Forelimb muscle (tissue), 1 donor: Measurements from ENCODE around the gene ITGB1. TPM values are rescaled to one million over a fixed set of nuclear protein-coding genes. Genes with fewer than 3 reads are reported as not detected.
"Not testable (repeated sequence)": the region's sequence is repeated elsewhere in the genome, so short reads cannot be mapped to it uniquely, and the experiment has no call there.

Experiments
- DNase-seq: peaks from one replicate; pipeline ENCODE4 v3.0.0-alpha.2; 2013; ENCODE audit warnings: low read depth
- polyA plus RNA-seq: library from polyadenylated mRNA; unstranded; fragments of 120-200 nt; gene quantifications from one replicate; pipeline ENCODE4 v1.2.1, GENCODE V29; 2013; ENCODE audit not compliant: insufficient read length

ITGB1 gene
- polyA plus RNA-seq, 1 donor: 364 TPM

- no peak for DNase-seq
These were observed 19.4 kb downstream of the ITGB1 start for GRCh38 chr10:32938554-32939061.

- DNase-seq: no peak
These were observed 20.1 kb downstream of the ITGB1 start for GRCh38 chr10:32937911-32938424.

DNA sequence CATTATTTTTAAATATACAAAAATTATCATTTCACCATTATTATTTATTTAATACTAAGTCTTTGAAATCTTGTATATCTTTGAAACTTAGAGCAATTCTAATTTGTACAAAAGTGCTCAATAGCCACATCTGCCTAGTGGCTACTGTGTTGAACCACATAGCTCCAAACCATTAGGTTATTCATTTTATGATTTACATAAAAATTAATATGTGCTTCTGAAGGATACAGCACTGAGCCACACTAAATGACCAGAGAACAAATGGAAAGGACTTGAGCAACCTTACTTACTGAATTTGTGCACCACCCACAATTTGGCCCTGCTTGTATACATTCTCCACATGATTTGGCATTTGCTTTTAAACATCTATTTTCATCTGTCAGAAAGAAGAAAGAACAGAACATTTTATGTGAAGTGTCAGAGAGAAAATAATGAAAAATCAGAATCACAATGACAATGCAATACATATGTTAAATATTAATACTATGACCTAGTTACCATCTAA is 25.8 kb downstream of the ITGB1 start:
- DNase-seq: no peak

- no peak for DNase-seq
These were observed 26.4 kb downstream of the ITGB1 start for GRCh38 chr10:32931593-32931992.

DNA sequence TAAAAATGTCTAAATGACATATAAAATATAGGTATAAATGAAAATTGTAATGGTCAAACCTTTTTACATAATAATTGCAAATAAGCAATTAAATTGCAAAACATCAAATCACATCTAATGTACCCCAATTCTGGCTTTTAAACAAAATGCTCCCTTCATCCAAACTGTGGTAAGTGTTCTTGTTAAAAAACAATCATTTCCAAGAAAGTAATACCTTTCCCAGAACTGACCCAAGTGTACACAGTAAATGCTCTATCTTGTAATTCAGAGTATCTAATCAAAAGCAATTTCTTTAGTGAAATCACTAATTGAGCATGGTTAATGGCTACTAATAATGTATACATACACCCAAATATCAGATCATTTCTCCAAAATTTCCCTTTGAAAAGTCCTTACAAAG is 28.0 kb downstream of the ITGB1 start:
- no peak for DNase-seq

DNA sequence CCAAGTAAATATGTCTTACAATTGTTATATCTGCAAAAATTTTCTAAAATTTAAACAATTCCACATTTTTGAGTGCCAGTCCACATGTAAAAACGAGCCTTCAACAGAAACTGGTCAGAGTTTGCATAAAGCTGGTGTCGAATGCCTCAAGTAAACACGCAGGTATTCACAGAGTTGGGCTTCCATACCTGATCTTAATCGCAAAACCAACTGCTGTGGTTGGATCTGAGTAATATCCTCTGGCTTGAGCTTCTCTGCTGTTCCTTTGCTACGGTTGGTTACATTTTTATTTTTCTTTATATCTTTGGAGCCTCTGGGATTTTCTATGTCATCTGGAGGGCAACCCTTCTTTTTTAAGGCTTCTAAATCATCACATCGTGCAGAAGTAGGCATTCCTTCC is 28.4 kb downstream of the ITGB1 start:
- no peak for DNase-seq

DNA sequence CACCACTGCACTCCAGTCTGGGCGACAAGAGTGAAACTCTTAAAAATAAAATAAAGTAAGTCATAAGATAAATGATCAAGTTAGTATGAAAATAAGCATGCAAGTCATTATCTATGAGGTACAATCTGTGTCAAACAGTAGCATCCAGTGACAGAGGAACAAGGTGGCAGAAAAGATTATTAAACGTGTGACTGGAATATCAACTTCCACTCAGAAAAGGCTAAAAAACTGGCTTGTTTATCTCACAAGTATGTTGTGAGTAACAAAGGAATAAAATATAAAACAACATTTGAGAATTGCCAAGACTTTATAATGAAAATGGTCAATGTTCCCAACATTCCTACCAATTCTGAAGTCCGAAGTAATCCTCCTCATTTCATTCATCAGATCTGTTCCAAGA is 30.3 kb downstream of the ITGB1 start:
- no peak for DNase-seq

- no peak for DNase-seq
These were observed 34.2 kb downstream of the ITGB1 start for GRCh38 chr10:32923849-32924248.

GRCh38 chr10:32923134-32923533 is 34.9 kb downstream of the ITGB1 start:
- DNase-seq: no peak

DNA sequence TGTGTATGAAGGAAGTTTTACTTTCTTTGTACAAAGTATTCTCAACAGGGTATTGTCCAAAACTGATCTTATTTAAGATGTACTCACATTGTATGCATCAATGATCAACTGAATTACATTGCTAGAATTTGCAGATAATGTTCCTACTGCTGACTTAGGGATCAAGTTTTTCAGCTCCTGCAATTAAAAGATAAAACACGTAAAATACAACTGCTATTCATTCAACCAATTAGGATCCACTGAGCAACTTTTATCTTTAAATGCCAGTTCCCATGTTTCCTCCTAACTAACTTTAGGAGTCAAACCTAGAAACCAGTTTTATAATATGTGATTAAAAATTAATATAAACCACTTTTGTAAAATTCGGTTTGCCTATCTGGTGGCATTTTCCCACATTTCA is 35.9 kb downstream of the ITGB1 start:
- DNase-seq: no peak

DNA sequence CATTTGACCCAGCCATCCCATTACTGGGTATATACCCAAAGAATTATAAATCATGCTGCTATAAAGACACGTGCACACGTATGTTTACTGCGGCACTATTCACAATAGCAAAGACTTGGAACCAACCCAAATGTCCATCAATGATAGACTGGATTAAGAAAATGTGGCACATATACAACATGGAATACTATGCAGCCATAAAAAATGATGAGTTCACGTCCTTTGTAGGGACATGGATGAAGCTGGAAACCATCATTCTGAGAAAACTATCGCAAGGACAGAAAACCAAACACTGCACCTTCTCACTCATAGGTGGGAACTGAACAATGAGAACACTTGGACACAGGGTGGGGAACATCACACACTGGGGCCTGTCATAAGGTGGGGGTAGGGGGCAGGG is 40.2 kb downstream of the ITGB1 start:
- not testable (repeated sequence) for DNase-seq

GRCh38 chr10:32911285-32912016 is 46.6 kb downstream of the ITGB1 start:
- no peak for DNase-seq

GRCh38 chr10:32909970-32910369 is 48.1 kb downstream of the ITGB1 start:
- DNase-seq: not testable (repeated sequence)

- DNase-seq: no peak
These were observed 48.6 kb downstream of the ITGB1 start for GRCh38 chr10:32909456-32909855.

DNA sequence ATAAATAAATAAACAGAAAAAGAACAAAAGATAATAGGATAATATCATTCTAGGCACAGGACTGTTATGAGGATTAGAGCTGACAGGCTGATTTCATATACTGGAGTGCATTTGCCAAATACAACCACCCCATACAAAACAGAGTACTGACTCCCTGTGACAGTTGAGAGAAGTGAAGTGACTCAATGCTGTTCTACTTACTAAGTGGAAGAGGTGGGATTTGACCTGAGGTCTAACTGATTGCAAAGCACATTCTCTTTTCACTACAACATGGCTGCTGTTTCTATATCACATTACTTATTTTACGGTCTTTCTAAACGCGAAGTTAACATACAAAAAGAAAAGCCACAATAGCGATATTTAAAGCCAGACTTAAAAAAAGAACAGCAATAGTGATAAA is 51.4 kb downstream of the ITGB1 start:
- no peak for DNase-seq

DNA sequence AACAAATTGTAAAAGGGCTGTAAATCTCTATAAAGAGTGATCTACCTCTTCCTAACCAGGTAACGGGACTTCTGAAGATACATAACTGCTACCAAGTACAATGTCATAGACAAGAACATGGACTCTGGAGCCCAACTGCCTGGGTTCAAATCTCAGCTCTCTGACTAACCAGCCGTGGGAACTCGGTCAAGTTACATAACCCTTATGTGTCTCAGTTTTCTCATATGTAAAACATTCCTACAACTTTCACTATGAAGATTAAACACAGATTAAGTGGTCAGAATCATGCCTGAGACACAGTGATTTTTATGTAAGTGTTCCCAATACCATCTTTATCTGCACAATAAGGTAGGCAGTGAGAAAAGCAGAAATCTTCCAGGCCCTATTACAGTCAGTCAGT is 52.6 kb downstream of the ITGB1 start:
- no peak for DNase-seq

GRCh38 chr10:32901815-32902214 is 56.2 kb downstream of the ITGB1 start:
- DNase-seq: no peak

- DNase-seq: not testable (repeated sequence)
These were observed 62.6 kb downstream of the ITGB1 start for GRCh38 chr10:32895200-32895968.

DNA sequence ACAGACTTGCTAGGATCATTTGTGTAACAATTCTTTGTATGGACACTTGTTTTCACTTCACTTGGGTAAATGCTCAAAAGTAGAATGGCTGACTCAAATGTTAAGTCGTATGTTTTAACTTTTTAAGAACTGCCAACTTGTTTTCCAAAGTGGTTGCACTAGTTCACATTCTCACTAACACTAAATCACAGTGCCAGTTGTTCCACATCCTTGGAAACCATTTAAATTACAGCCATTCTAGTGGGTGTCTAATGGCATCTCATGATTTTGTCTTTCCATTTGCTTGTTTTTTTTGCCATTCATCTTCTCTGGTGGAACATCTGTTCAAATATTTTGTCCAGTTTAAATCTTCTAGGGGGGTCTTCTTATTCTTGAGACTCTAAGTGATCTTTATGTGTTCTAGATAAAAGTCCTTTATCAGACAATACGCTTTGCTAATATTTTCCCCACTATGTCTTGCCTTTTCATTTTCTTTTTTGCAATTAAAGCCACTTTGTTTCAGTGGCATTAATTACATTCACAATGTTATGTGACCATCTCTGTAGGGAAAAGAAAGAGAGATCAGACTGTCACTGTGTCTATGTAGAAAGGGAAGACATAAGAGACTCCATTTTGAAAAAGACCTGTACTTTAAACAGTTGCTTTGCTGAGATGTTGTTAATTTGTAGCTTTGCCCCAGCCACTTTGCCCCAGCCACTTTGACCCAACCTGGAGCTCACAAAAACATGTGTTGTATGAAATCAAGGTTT is 63.9 kb downstream of the ITGB1 start:
- no peak for DNase-seq

DNA sequence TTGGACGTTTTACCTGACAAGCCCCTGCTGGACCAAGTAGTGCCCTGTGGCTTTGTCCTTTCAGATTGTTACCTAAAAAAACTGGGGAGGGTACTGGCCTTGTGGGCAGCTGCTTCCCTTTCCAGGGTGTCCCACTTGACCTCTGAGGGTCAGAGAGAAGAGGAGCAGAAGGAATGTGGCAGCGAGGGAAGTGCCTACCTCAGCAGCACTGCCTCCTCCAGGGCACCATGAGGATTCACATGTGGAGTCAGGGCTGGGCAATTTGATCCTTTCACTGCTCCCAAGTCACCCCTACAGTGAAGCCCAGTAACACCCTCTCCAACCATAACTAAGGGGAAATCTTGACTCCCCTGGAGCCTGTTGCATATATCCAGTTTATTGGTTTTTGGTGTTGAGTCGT is 64.6 kb downstream of the ITGB1 start:
- DNase-seq: no peak

GRCh38 chr10:32891261-32891660 is 66.8 kb downstream of the ITGB1 start:
- no peak for DNase-seq

GRCh38 chr10:32890444-32890843 is 67.6 kb downstream of the ITGB1 start:
- no peak for DNase-seq
